Gastroesophageal sphincter (tissue), 3 donors: Measurements from ENCODE around the gene CASTOR1.

Experiments
- EP300 ChIP-seq: sonication (generic); formaldehyde crosslinking; IDR thresholded peaks from one replicate; pipeline ENCODE4 v1.6.1; 2017; ENCODE audit warnings: antibody characterized with exemption, mild to moderate bottlenecking
- TF ChIP-seq, protein P1 (sequence below), 4 experiments: fragments of 200-600 bp in 2 of 4; fragments of 450-650 bp in 2 of 4; sonication (generic) in 1 of 4; IDR thresholded peaks; one replicate each; pipeline ENCODE4 v1.5.1; 2017 to 2019; ENCODE audit warnings: antibody characterized with exemption in 4 of 4, mild to moderate bottlenecking in 2 of 4, moderate library complexity in 2 of 4

DNA sequence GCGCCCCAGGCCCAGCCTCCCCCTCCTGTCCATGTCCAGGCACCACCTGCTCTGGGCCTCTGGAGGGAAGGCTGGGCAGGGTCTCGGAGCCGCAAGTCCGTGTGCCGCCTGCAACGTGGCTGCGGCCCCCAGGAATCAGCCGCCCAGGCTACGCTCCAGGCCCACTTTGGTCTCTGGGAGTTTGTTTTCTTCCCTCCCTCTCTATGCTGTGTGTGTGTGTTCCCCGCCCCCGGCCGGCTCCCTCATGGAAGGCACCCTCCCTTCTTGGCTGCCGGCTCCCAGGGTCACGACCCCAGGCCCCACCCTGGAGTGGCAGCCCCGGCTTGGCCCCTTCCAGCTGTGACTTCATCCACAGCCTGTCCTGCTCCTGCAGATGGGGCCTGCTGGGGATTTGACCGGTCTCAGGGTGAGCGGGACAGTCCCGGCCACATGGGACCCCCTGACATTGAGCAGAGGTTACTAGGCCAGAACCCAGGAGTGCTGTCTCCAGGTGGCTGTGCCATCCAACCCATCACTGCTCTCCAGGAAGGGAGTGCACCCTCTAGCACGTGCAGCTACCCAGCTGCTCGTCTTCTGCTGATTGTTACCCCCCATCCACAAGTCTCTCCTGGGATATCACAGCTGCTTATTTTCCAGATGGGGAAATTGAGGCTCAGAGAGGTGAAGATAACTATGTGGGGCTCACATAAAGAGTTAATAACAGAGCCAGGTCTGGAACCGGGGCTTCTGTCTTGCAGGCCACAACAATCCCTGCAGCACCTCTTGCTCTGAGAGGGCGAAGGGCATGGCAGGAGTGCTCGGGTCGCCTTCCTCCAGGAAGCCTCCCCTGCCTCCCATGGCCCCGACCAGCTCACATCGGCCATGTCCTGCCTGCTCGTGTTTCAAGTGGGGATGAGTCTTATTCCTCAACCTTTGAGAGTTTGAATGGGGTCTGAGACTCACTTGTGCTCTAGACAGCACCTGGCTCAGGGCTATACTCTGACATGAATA is 40.0 kb downstream of the CASTOR1 start:
- TF ChIP-seq, protein P1, sequence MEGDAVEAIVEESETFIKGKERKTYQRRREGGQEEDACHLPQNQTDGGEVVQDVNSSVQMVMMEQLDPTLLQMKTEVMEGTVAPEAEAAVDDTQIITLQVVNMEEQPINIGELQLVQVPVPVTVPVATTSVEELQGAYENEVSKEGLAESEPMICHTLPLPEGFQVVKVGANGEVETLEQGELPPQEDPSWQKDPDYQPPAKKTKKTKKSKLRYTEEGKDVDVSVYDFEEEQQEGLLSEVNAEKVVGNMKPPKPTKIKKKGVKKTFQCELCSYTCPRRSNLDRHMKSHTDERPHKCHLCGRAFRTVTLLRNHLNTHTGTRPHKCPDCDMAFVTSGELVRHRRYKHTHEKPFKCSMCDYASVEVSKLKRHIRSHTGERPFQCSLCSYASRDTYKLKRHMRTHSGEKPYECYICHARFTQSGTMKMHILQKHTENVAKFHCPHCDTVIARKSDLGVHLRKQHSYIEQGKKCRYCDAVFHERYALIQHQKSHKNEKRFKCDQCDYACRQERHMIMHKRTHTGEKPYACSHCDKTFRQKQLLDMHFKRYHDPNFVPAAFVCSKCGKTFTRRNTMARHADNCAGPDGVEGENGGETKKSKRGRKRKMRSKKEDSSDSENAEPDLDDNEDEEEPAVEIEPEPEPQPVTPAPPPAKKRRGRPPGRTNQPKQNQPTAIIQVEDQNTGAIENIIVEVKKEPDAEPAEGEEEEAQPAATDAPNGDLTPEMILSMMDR (IDR thresholded peaks at IDR 0.05) = no peak
- TF ChIP-seq EP300 = no peak
